T-cell (primary cell): Measurements from ENCODE around the gene RPS6KA2. TPM values are rescaled to one million over a fixed set of nuclear protein-coding genes. Genes with fewer than 3 reads are reported as not detected.

Experiments used
- ATAC-seq, 4 experiments: fragments of 200-7000 bp in 3 of 4; fragments of 150-1000 bp in 1 of 4; cut with Tn5 transposase; replicated peaks in 1 of 4; 1 replicate in 3 of 4; 2 replicates in 1 of 4; pipeline ENCODE4 v1.10.0; 2021; ENCODE audit warnings: moderate library complexity in 3 of 4, mild to moderate bottlenecking in 2 of 4, moderate number of reproducible peaks in 1 of 4
- CTCF ChIA-PET, 2 donors: fragments of 300-600 bp; sonication (Branson Sonifier 250); formaldehyde crosslinking; loops; one replicate each; lab custom pipeline; 2022; ENCODE audit warnings: antibody characterized with exemption in 2 of 2; lab: Charles Lee
- POLR2A ChIA-PET, 2 donors: fragments of 300-600 bp; sonication (Branson Sonifier 250); formaldehyde crosslinking; loops; one replicate each; lab custom pipeline; 2022; ENCODE audit warnings: antibody characterized with exemption in 2 of 2; lab: Charles Lee
- DNase-seq, 35 experiments: peaks; one replicate each; pipeline versions ENCODE4 v3.0.0 to v3.0.0-alpha.2; 2013 to 2023
- H3K27ac ChIP-seq: one replicate; pipeline ENCODE4 v1.5.1; 2013; ENCODE audit warnings: low read length
- H3K27me3 ChIP-seq, 2 experiments: replicated peaks in 1 of 2; 1 replicate in 1 of 2; 2 replicates in 1 of 2; pipeline versions ENCODE4 v1.6.1 to v1.7.0; 2013; ENCODE audit warnings: low read length in 1 of 2, mixed read lengths in 1 of 2; ENCODE audit not compliant: control insufficient read depth in 2 of 2, insufficient read depth in 2 of 2; ENCODE audit errors: extremely low read depth in 1 of 2
- H3K36me3 ChIP-seq, 2 donors: 1 replicate in 1 of 2; 2 replicates in 1 of 2; pipeline versions ENCODE4 v1.6.1 to v1.7.0; 2013; ENCODE audit warnings: low read length in 1 of 2; ENCODE audit not compliant: control insufficient read depth in 2 of 2, insufficient read depth in 1 of 2; ENCODE audit errors: extremely low read depth in 1 of 2
- H3K4me1 ChIP-seq, 2 experiments: 1 replicate in 1 of 2; 2 replicates in 1 of 2; pipeline versions ENCODE4 v1.6.1 to v1.7.0; 2013; ENCODE audit warnings: low read length in 2 of 2, mixed read lengths in 1 of 2; ENCODE audit not compliant: insufficient read depth in 2 of 2, control insufficient read depth in 1 of 2; ENCODE audit errors: extremely low read depth in 1 of 2
- H3K4me3 ChIP-seq, 2 donors: 1 replicate in 1 of 2; 2 replicates in 1 of 2; pipeline versions ENCODE4 v1.5.1 to v1.7.0; 2013; ENCODE audit warnings: mild to moderate bottlenecking in 2 of 2, low read length in 1 of 2, moderate library complexity in 1 of 2; ENCODE audit not compliant: control insufficient read depth in 1 of 2; ENCODE audit errors: extremely low read depth in 1 of 2
- H3K9me3 ChIP-seq: 2 replicates; pipeline ENCODE4 v1.7.0; 2013
- H3K27ac Mint-ChIP-seq, 2 donors: one replicate each; pipeline ENCODE4 v1.8.0; 2020 to 2021; ENCODE audit warnings: mild to moderate bottlenecking in 2 of 2, mixed read lengths in 2 of 2
- H3K27me3 Mint-ChIP-seq, 2 donors: one replicate each; pipeline ENCODE4 v1.8.0; 2021 to 2022; ENCODE audit warnings: mixed read lengths in 2 of 2
- H3K36me3 Mint-ChIP-seq: one replicate; pipeline ENCODE4 v1.8.0; 2021; ENCODE audit warnings: mixed read lengths
- H3K4me1 Mint-ChIP-seq, 3 donors: one replicate each; pipeline ENCODE4 v1.8.0; 2020 to 2022; ENCODE audit warnings: mixed read lengths in 3 of 3, mild to moderate bottlenecking in 1 of 3
- H3K4me3 Mint-ChIP-seq, 3 donors: one replicate each; pipeline ENCODE4 v1.8.0; 2020 to 2022; ENCODE audit warnings: mild to moderate bottlenecking in 3 of 3, mixed read lengths in 3 of 3, moderate library complexity in 3 of 3
- H3K9me3 Mint-ChIP-seq, 3 donors: one replicate each; pipeline ENCODE4 v1.8.0; 2020 to 2022; ENCODE audit warnings: mixed read lengths in 3 of 3
- WGBS: methylation state at CpG from one replicate; pipeline ENCODE4 v1.1.5; 2013; ENCODE audit warnings: missing lambda C conversion rate; ENCODE audit not compliant: insufficient coverage; 5-methylcytosine and 5-hydroxymethylcytosine counted together
- total RNA-seq, 35 experiments: library from RNA in 6 of 35; stranded (reverse) in 6 of 35; fragments of 120-200 nt in 1 of 35; gene quantifications; one replicate each; pipeline versions ENCODE4 v1.2.1 to v1.2.4 and lab custom pipeline; 2013 to 2026

The RPS6KA2 gene
- total RNA-seq, 5 donors from 2014 or later (not counting 1 experiment from before 2014, with no cell fraction given), result 4.1 to 21.5 (median 12.4) TPM

GRCh38 chr6:166615059-166615770, 11.8 kb downstream of the RPS6KA2 start:
- H3K27ac Mint-ChIP-seq, result no peak overlapping the region

GRCh38 chr6:166614589-166614988, 12.5 kb downstream of the RPS6KA2 start:
- H3K4me1 Mint-ChIP-seq, result peaks cover 0 to 5% (median 0%) of the 10 kb centered on the region in 3 donors

More at GRCh38 chr6:166615059-166615770, 11.8 kb downstream of the RPS6KA2 start:
- whole genome bisulfite sequencing, result 93% methylated on average over 15 of the region's 21 CpGs
- no peaks in the 10 kb centered on the region for H3K9me3 ChIP-seq
- Mint-ChIP-seq H3K27me3 (peaks cover 0 to 1% of the 10 kb centered on the region in 2 donors), H3K4me3 (no peak overlapping the region), H3K9me3 (no peaks in the 10 kb centered on the region), H3K4me1 (peaks cover 0 to 5% (median 0%) of the 10 kb centered on the region in 3 donors), H3K36me3 (peaks cover 7% of the 10 kb centered on the region)
- no peaks in the 10 kb centered on the region for H3K4me1 ChIP-seq
- H3K36me3 ChIP-seq, result no peaks in the 10 kb centered on the region
- no peak overlapping the region for H3K4me3 ChIP-seq
- ATAC-seq (no peak), DNase-seq (no peak)
- H3K27me3 ChIP-seq, result no peaks in the 10 kb centered on the region
- POLR2A ChIA-PET, result no interaction called here
- H3K27ac ChIP-seq, result no peak overlapping the region
- CTCF ChIA-PET, result no interaction called here

GRCh38 chr6:166614171-166614583, 12.9 kb downstream of the RPS6KA2 start:
- DNase-seq, result no peak

More at GRCh38 chr6:166614589-166614988, 12.5 kb downstream of the RPS6KA2 start:
- Histone ChIP-seq H3K36me3 (no peaks in the 10 kb centered on the region), H3K9me3 (no peaks in the 10 kb centered on the region), H3K4me3 (no peak overlapping the region), H3K27me3 (no peaks in the 10 kb centered on the region), H3K27ac (no peak overlapping the region), H3K4me1 (no peaks in the 10 kb centered on the region)
- WGBS, result 92% methylated on average over 10 of the region's 10 CpGs
- Mint-ChIP-seq H3K4me3 (no peak overlapping the region), H3K27me3 (peaks cover 0 to 1% of the 10 kb centered on the region in 2 donors), H3K27ac (no peak overlapping the region), H3K36me3 (peaks cover 7% of the 10 kb centered on the region), H3K9me3 (no peaks in the 10 kb centered on the region)
- ChIA-PET POLR2A (no interaction called here), CTCF (no interaction called here)
- no peak for DNase-seq
- ATAC-seq, result no peak

GRCh38 chr6:166613027-166613426, 14.0 kb downstream of the RPS6KA2 start:
- 86% methylated on average over 7 of the region's 7 CpGs for WGBS
- Mint-ChIP-seq H3K36me3 (no peaks in the 10 kb centered on the region), H3K27ac (no peak overlapping the region), H3K4me1 (peaks cover 0 to 5% (median 0%) of the 10 kb centered on the region in 3 donors), H3K9me3 (no peaks in the 10 kb centered on the region), H3K27me3 (peaks cover 0 to 1% of the 10 kb centered on the region in 2 donors), H3K4me3 (no peak overlapping the region)
- ChIA-PET POLR2A (no interaction called here), CTCF (no interaction called here)
- H3K4me1 ChIP-seq, result no peaks in the 10 kb centered on the region
- no peak overlapping the region for H3K27ac ChIP-seq
- no peak for DNase-seq
- H3K36me3 ChIP-seq, result no peaks in the 10 kb centered on the region
- H3K27me3 ChIP-seq, result no peaks in the 10 kb centered on the region
- ATAC-seq, result no peak
- no peaks in the 10 kb centered on the region for H3K9me3 ChIP-seq
- no peak overlapping the region for H3K4me3 ChIP-seq

More at GRCh38 chr6:166614171-166614583, 12.9 kb downstream of the RPS6KA2 start:
- H3K36me3 ChIP-seq, result no peaks in the 10 kb centered on the region
- ChIA-PET POLR2A (no interaction called here), CTCF (no interaction called here)
- no peaks in the 10 kb centered on the region for H3K9me3 ChIP-seq
- 90% methylated on average over 12 of the region's 12 CpGs for WGBS
- Mint-ChIP-seq H3K4me1 (peaks cover 0 to 5% (median 0%) of the 10 kb centered on the region in 3 donors), H3K9me3 (no peaks in the 10 kb centered on the region), H3K4me3 (no peak overlapping the region), H3K27me3 (peaks cover 0 to 1% of the 10 kb centered on the region in 2 donors), H3K36me3 (peaks cover 7% of the 10 kb centered on the region), H3K27ac (no peak overlapping the region)
- no peak for ATAC-seq
- H3K27me3 ChIP-seq, result no peaks in the 10 kb centered on the region
- H3K4me3 ChIP-seq, result no peak overlapping the region
- H3K4me1 ChIP-seq, result no peaks in the 10 kb centered on the region
- H3K27ac ChIP-seq, result no peak overlapping the region

- ATAC-seq, result no peak
- no peak overlapping the region for H3K4me3 ChIP-seq
- H3K27ac Mint-ChIP-seq, result no peak overlapping the region
- CTCF ChIA-PET, result no interaction called here
- H3K36me3 ChIP-seq, result no peaks in the 10 kb centered on the region
- H3K27me3 ChIP-seq, result no peaks in the 10 kb centered on the region
- no peaks in the 10 kb centered on the region for H3K9me3 ChIP-seq
- H3K4me1 ChIP-seq, result no peaks in the 10 kb centered on the region
- POLR2A ChIA-PET, result interaction anchor here in 1 of 2 donors (0.5 kb wide), 1 partner anchor 397 kb away, joined by 3 read pairs; no protein-coding TSS in a partner anchor
- DNase-seq, result no peak
- no peaks in the 10 kb centered on the region for H3K9me3 Mint-ChIP-seq
- no peaks in the 10 kb centered on the region for H3K36me3 Mint-ChIP-seq
- no peak overlapping the region for H3K4me3 Mint-ChIP-seq
- no peak overlapping the region for H3K27ac ChIP-seq
- H3K4me1 Mint-ChIP-seq, result peaks cover 0 to 5% (median 0%) of the 10 kb centered on the region in 3 donors
- WGBS, result 90% methylated on average over 4 of the region's 11 CpGs
- H3K27me3 Mint-ChIP-seq, result peaks cover 0 to 1% of the 10 kb centered on the region in 2 donors
Measured at GRCh38 chr6:166612471-166612881, 14.6 kb downstream of the RPS6KA2 start.

GRCh38 chr6:166611631-166612030, 15.4 kb downstream of the RPS6KA2 start:
- DNase-seq (no peak), ATAC-seq (no peak)
- Histone ChIP-seq H3K4me1 (no peaks in the 10 kb centered on the region), H3K36me3 (no peaks in the 10 kb centered on the region), H3K27ac (no peak overlapping the region), H3K9me3 (no peaks in the 10 kb centered on the region), H3K27me3 (no peaks in the 10 kb centered on the region), H3K4me3 (no peak overlapping the region)
- Mint-ChIP-seq H3K27me3 (peaks cover 0 to 1% of the 10 kb centered on the region in 2 donors), H3K36me3 (no peaks in the 10 kb centered on the region), H3K27ac (no peak overlapping the region), H3K9me3 (no peaks in the 10 kb centered on the region), H3K4me1 (peaks cover 0 to 5% (median 0%) of the 10 kb centered on the region in 3 donors), H3K4me3 (no peak overlapping the region)
- ChIA-PET CTCF (no interaction called here), POLR2A (no interaction called here)
- WGBS, result 93% methylated on average over 3 of the region's 4 CpGs
